Activated CD8-positive, alpha-beta T cell treated with anti-CD3 and anti-CD28 coated beads for 36 hours (primary cell): ENCODE results near the gene RDX. TPM values are rescaled to one million over a fixed set of nuclear protein-coding genes. Genes with fewer than 3 reads are reported as not detected.
A peak's percentile ranks its signal among the peaks of the same experiment; 100 is the strongest.

ENCODE experiments used
- ATAC-seq: fragments of 200-7000 bp; cut with Tn5 transposase; one replicate; pipeline ENCODE4 v1.10.0; 2021; ENCODE audit warnings: mild to moderate bottlenecking, moderate library complexity
- CTCF ChIA-PET: fragments of 350-600 bp; sonication (Branson Sonifier 250); formaldehyde crosslinking; loops from one replicate; lab custom pipeline; 2021; ENCODE audit warnings: antibody characterized with exemption; lab: Charles Lee
- POLR2A ChIA-PET: fragments of 350-600 bp; sonication (Branson Sonifier 250); formaldehyde crosslinking; loops from one replicate; lab custom pipeline; 2021; ENCODE audit warnings: antibody characterized with exemption; lab: Charles Lee
- DNase-seq: peaks from one replicate; pipeline ENCODE4 v3.0.0-alpha.2; 2020
- H3K27ac Mint-ChIP-seq: one replicate; pipeline ENCODE4 v1.8.0; 2021; ENCODE audit warnings: mild to moderate bottlenecking, mixed read lengths
- H3K27me3 Mint-ChIP-seq: one replicate; pipeline ENCODE4 v1.8.0; 2021; ENCODE audit warnings: mixed read lengths
- H3K36me3 Mint-ChIP-seq: one replicate; pipeline ENCODE4 v1.8.0; 2021; ENCODE audit warnings: low read depth, mixed read lengths
- H3K4me1 Mint-ChIP-seq: one replicate; pipeline ENCODE4 v1.8.0; 2021; ENCODE audit warnings: low read depth, mixed read lengths
- H3K4me3 Mint-ChIP-seq: one replicate; pipeline ENCODE4 v1.8.0; 2021; ENCODE audit warnings: mild to moderate bottlenecking, moderate library complexity, mixed read lengths
- H3K9me3 Mint-ChIP-seq: one replicate; pipeline ENCODE4 v1.8.0; 2021; ENCODE audit warnings: mixed read lengths
- CTCF ChIP-seq: fragments of 200-600 bp; IDR thresholded peaks from one replicate; pipeline ENCODE4 v1.8.0; 2022; ENCODE audit warnings: antibody characterized with exemption, mild to moderate bottlenecking
- intact Hi-C: fragments of 100-400 bp; cut with micrococcal nuclease; formaldehyde crosslinking; loops from one replicate; pipeline ENCODE4 v1.10.0; 2022
- total RNA-seq, 2 experiments: library from RNA; stranded (reverse); gene quantifications; one replicate each; pipeline ENCODE4 v1.2.3, GENCODE V29; 2021

RDX gene
- total RNA-seq, 2 experiments from 2014 or later = 37.8 to 41.2 TPM

GRCh38 chr11:110185121-110185591 is 111.3 kb downstream of the RDX start:
- intact Hi-C loops = no loop called here
- CTCF ChIA-PET = no interaction called here
- Mint-ChIP-seq H3K36me3 (no peaks in the 10 kb centered on the region), H3K4me1 (no peaks in the 10 kb centered on the region), H3K27me3 (peaks cover 3% of the 10 kb centered on the region), H3K27ac (no peak overlapping the region), H3K9me3 (no peaks in the 10 kb centered on the region), H3K4me3 (no peak overlapping the region)
- ATAC-seq (no peak), DNase-seq (no peak)
- no peak for TF ChIP-seq CTCF
- POLR2A ChIA-PET = interaction anchor here (1.2 kb wide), 1 partner anchor 164 kb away, joined by 3 read pairs; no protein-coding TSS in a partner anchor

- intact Hi-C loops = no loop called here
- POLR2A ChIA-PET = interaction anchor here (1.2 kb wide), 1 partner anchor 165 kb away, joined by 3 read pairs; no protein-coding TSS in a partner anchor
- no peaks in the 10 kb centered on the region for H3K4me1 Mint-ChIP-seq
- no peak overlapping the region for H3K4me3 Mint-ChIP-seq
- TF ChIP-seq CTCF = no peak
- H3K27ac Mint-ChIP-seq = no peak overlapping the region
- H3K9me3 Mint-ChIP-seq = no peaks in the 10 kb centered on the region
- peaks cover under 1% of the 10 kb centered on the region for H3K27me3 Mint-ChIP-seq
- ATAC-seq (no peak), DNase-seq (no peak)
- CTCF ChIA-PET = no interaction called here
- H3K36me3 Mint-ChIP-seq = no peaks in the 10 kb centered on the region
Observed at GRCh38 chr11:110184456-110184855, 112.0 kb downstream of the RDX start.

- H3K27ac Mint-ChIP-seq = no peak overlapping the region
- CTCF ChIA-PET = no interaction called here
- H3K36me3 Mint-ChIP-seq = no peaks in the 10 kb centered on the region
- H3K9me3 Mint-ChIP-seq = no peaks in the 10 kb centered on the region
- no peak overlapping the region for H3K4me3 Mint-ChIP-seq
- intact Hi-C loops = no loop called here
- H3K27me3 Mint-ChIP-seq = no peaks in the 10 kb centered on the region
- no peak for TF ChIP-seq CTCF
- H3K4me1 Mint-ChIP-seq = no peaks in the 10 kb centered on the region
- DNase-seq (peak; percentile 13), ATAC-seq (peak; percentile 39)
- POLR2A ChIA-PET = no interaction called here
Observed at GRCh38 chr11:110182886-110183285, 113.5 kb downstream of the RDX start.

GRCh38 chr11:110179064-110179463 is 117.3 kb downstream of the RDX start:
- peaks cover 2% of the 10 kb centered on the region for H3K4me1 Mint-ChIP-seq
- POLR2A ChIA-PET = no interaction called here
- ATAC-seq = no peak
- H3K27me3 Mint-ChIP-seq = no peaks in the 10 kb centered on the region
- no peaks in the 10 kb centered on the region for H3K9me3 Mint-ChIP-seq
- no peak overlapping the region for H3K27ac Mint-ChIP-seq
- intact Hi-C loops = no loop called here
- CTCF ChIA-PET = no interaction called here
- no peaks in the 10 kb centered on the region for H3K36me3 Mint-ChIP-seq
- no peak for TF ChIP-seq CTCF
- DNase-seq = no peak
- no peak overlapping the region for H3K4me3 Mint-ChIP-seq

GRCh38 chr11:110177086-110177456 is 119.3 kb downstream of the RDX start:
- peaks cover 5% of the 10 kb centered on the region for H3K4me1 Mint-ChIP-seq
- ATAC-seq (no peak), DNase-seq (no peak)
- H3K36me3 Mint-ChIP-seq = no peaks in the 10 kb centered on the region
- H3K9me3 Mint-ChIP-seq = no peaks in the 10 kb centered on the region
- H3K4me3 Mint-ChIP-seq = no peak overlapping the region
- no peak for TF ChIP-seq CTCF
- no peak overlapping the region for H3K27ac Mint-ChIP-seq
- CTCF ChIA-PET = interaction anchor here (1.3 to 1.4 kb wide), 2 partner anchors 24 to 256 kb away, joined by 3 to 4 read pairs; no protein-coding TSS in a partner anchor
- POLR2A ChIA-PET = no interaction called here
- intact Hi-C loops = no loop called here
- H3K27me3 Mint-ChIP-seq = peaks cover 11% of the 10 kb centered on the region
